Heart right ventricle (tissue), 16 donors: ENCODE measurements around the gene LUC7L2. TPM values are rescaled to one million over a fixed set of nuclear protein-coding genes. Genes with fewer than 3 reads are reported as not detected.

Experiments
- ATAC-seq, 8 donors: fragments of 200-7000 bp; cut with Tn5 transposase; one replicate each; pipeline ENCODE4 v1.9.1; 2020; ENCODE audit warnings: mild to moderate bottlenecking in 8 of 8, moderate library complexity in 8 of 8, moderate number of reproducible peaks in 1 of 8
- DNase-seq, 2 donors: peaks; one replicate each; pipeline ENCODE4 v3.0.0-alpha.2; 2020
- H3K27ac ChIP-seq, 10 donors: fragments of 200-600 bp; sonication (generic) in 2 of 10; one replicate each; pipeline versions ENCODE4 v1.5.0 to v1.8.0; 2020 to 2022; ENCODE audit warnings: mild to moderate bottlenecking in 3 of 10
- H3K27me3 ChIP-seq, 7 donors: fragments of 200-600 bp; one replicate each; pipeline ENCODE4 v1.8.0; 2021 to 2022; ENCODE audit warnings: mild to moderate bottlenecking in 2 of 7
- H3K36me3 ChIP-seq, 9 donors: fragments of 200-600 bp; sonication (generic) in 1 of 9; one replicate each; pipeline versions ENCODE4 v1.5.0 to v1.8.0; 2020 to 2022; ENCODE audit warnings: mild to moderate bottlenecking in 2 of 9
- H3K4me1 ChIP-seq, 9 donors: fragments of 200-600 bp; sonication (generic) in 1 of 9; one replicate each; pipeline versions ENCODE4 v1.5.0 to v1.8.0; 2020 to 2022; ENCODE audit warnings: mild to moderate bottlenecking in 4 of 9
- H3K4me3 ChIP-seq, 10 donors: fragments of 200-600 bp; sonication (generic) in 2 of 10; one replicate each; pipeline versions ENCODE4 v1.5.0 to v1.8.0; 2020 to 2022; ENCODE audit warnings: mild to moderate bottlenecking in 7 of 10, moderate library complexity in 2 of 10
- H3K9me3 ChIP-seq, 11 donors: fragments of 200-600 bp in 10 of 11; sonication (generic) in 2 of 11; one replicate each; pipeline versions ENCODE4 v1.5.0 to v1.8.0; 2013 to 2022; ENCODE audit warnings: mild to moderate bottlenecking in 2 of 11, control low read depth in 1 of 11, moderate library complexity in 1 of 11
- CTCF ChIP-seq, 9 donors: fragments of 200-600 bp; sonication (generic) in 2 of 9; IDR thresholded peaks; one replicate each; pipeline versions ENCODE4 v1.5.0 to v1.8.0; 2021 to 2022; ENCODE audit warnings: antibody characterized with exemption in 9 of 9, mild to moderate bottlenecking in 5 of 9, moderate library complexity in 1 of 9
- WGBS, 2 donors: extraction: QIAGEN DNeasy Blood & Tissue Kit; methylation state at CpG; one replicate each; pipeline ENCODE4 v1.1.7; 2013; ENCODE audit warnings: inconsistent platforms in 1 of 2; 5-methylcytosine and 5-hydroxymethylcytosine counted together
- intact Hi-C, 10 donors: fragments of 100-400 bp; cut with DNase I; formaldehyde crosslinking; loops; one replicate each; pipeline versions ENCODE4 v1.11.1 to v1.14.2; 2022
- polyA plus RNA-seq, 2 donors: library from polyadenylated mRNA; stranded (reverse); fragments of 200-250 nt; gene quantifications; one replicate each; pipeline ENCODE4 v1.2.3, GENCODE V29; 2013
- total RNA-seq, 10 donors: library from RNA; stranded (reverse); fragmentation: NEBNext Ultra II Directional in 3 of 10; extraction: Animal tissue kit (Norgen Biotek cat#: 25700) in 3 of 10; gene quantifications; one replicate each; pipeline versions ENCODE4 v1.2.1 to v1.2.4, GENCODE V29; 2021 to 2023
- donor health status: Arrhythmogenic right ventricular cardiomyopathy.
- donor health status: ischemic (EF 13 %, LVEDD 7.1; RV severe dilation, severe dysfunction).
- donor health status: healthy with polysubstance abuse.
- donor health status: DM: no; HTN: yes; CAD: no.
- donor health status: DM: no; HTN: no; CAD: no.
- donor health status: ischemic (EF 25% LVEDD 6.9; RV normal size, moderate dysfunction).
- donor health status: ischemic (EF 25% LVEDD 5.7; RV mildly dilated, moderate dysfunction).
- donor health status: healthy.
- donor health status: DM: yes; HTN: yes; CAD: no.
- donor health status: Ischemic cardiomyopathy.
- donor health status: ischemic (EF 35%, LVEDD 5.7; RV mildly dilated, moderate dysfunction).
- donor health status: nonischemic (EF 11% LVEDD 7.7; RV severe dilation, severe dysfunction).
- donor health status: DM: yes; HTN: yes; CAD: no.
- donor health status: PGD.
- donor health status: ischemic (EF 29% LVEDD 5.4; RV normal size, mild dysfunction).
- donor health status: nonischemic (EF 23%, LVEDD 6.1; RV moderate dilation, normal function).

LUC7L2 gene
- total and polyA plus RNA-seq, 12 donors: 26.6 to 52.7 (median 47.8) TPM

DNA sequence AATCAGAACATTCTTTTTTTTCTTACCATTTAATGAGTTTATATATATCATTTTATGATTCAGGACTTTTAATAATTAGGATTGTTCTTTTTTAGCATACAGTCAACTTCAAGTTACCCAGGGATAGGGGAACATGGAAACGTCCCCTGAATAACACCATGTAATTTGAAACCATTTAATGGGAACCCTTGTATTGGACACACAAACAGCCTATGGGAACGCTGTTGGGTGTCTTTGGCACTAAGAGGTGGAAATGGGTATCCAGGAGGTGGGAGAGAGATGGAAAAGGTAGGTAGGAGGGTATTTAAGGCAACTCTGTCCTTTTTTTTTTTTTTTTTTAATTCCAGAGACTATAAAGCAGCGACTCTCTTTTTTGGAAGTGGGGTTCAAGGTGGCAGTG, 2.6 kb downstream of the LUC7L2 start:
- WGBS, 2 donors: 45 to 46% methylated on average over 3 of the region's 3 CpGs
- DNase-seq: no peak
- intact Hi-C loops: no loop called here
- H3K27me3 ChIP-seq: no peaks in the 10 kb centered on the region
- no peak for TF ChIP-seq CTCF (IDR thresholded peaks at IDR 0.05)
- H3K36me3 ChIP-seq: peaks cover 0 to 42% (median 0%) of the 10 kb centered on the region in 9 donors
- H3K4me3 ChIP-seq: peak overlapping the region in 1 of 10 donors; percentile 8
- peak overlapping the region in 1 of 10 donors; percentile 21 for H3K27ac ChIP-seq
- no peaks in the 10 kb centered on the region for H3K9me3 ChIP-seq
- peaks cover 0 to 74% (median 55%) of the 10 kb centered on the region in 9 donors for H3K4me1 ChIP-seq
- no peak for ATAC-seq

GRCh38 chr7:139362981-139363380, 3.3 kb downstream of the LUC7L2 start:
- H3K4me3 ChIP-seq: no peak overlapping the region
- TF ChIP-seq CTCF (IDR thresholded peaks at IDR 0.05): no peak
- peaks cover 0 to 80% (median 59%) of the 10 kb centered on the region in 9 donors for H3K4me1 ChIP-seq
- H3K9me3 ChIP-seq: no peaks in the 10 kb centered on the region
- intact Hi-C loops: no loop called here
- peak overlapping the region in 1 of 10 donors; percentile 21 for H3K27ac ChIP-seq
- peaks cover 0 to 49% (median 0%) of the 10 kb centered on the region in 9 donors for H3K36me3 ChIP-seq
- WGBS, 2 donors: 86 to 87% methylated on average over 6 of the region's 6 CpGs
- DNase-seq (no peak), ATAC-seq (no peak)
- H3K27me3 ChIP-seq: no peaks in the 10 kb centered on the region

DNA sequence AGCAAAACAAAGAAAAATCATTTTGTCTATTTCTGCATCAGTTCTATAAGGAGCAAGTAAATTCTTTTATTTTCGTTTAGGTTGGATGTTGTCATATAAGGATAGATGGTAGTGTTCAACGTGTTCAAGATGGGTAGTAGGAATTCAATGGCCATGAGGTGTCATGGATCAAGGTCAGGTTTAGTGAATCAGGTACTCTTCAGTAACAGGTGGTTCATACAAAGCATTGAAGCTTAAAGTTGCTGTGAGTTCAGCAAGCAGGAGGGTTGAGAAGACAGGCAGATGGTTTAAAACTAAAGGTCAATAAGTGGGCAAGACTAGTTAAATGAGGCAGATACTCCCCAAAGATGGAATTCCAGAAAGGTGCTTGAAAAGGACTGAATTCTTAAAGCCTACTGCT, 5.6 kb downstream of the LUC7L2 start:
- ATAC-seq: no peak
- peaks cover 0 to 95% (median 76%) of the 10 kb centered on the region in 9 donors for H3K4me1 ChIP-seq

DNA sequence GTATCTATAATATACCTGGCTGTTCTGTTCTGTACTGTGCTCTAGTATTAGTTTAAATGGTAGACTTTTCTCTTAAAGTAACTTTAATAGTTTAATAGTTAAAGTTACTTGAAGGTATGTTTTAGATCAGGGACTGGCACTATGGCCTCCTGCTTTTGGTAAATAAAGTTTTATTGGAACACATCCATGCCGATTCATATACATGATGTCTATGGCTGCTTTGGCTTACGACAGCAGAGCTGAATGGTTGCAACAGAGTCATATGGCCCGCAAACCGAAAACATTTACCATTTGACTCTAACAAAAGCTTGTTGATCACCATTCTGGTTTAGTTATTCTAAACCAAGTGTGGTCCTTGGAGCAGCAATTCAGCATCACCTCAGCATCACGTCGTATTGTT, 6.7 kb downstream of the LUC7L2 start:
- H3K27me3 ChIP-seq: no peaks in the 10 kb centered on the region
- no peak for DNase-seq
- H3K4me3 ChIP-seq: no peak overlapping the region
- H3K36me3 ChIP-seq: peaks cover 0 to 56% (median 0%) of the 10 kb centered on the region in 9 donors
- peaks cover 0 to 99% (median 80%) of the 10 kb centered on the region in 9 donors for H3K4me1 ChIP-seq
- 94 to 97% methylated on average over 6 of the region's 6 CpGs for WGBS, 2 donors
- TF ChIP-seq CTCF (IDR thresholded peaks at IDR 0.05): no peak
- ATAC-seq: no peak
- H3K9me3 ChIP-seq: no peaks in the 10 kb centered on the region
- intact Hi-C loops: no loop called here
- H3K27ac ChIP-seq: no peak overlapping the region

More for the DNA sequence above, 5.6 kb downstream of the LUC7L2 start:
- intact Hi-C loops: no loop called here
- DNase-seq: no peak
- no peak for TF ChIP-seq CTCF (IDR thresholded peaks at IDR 0.05)
- 77 to 82% methylated on average over 2 of the region's 2 CpGs for WGBS, 2 donors
- Histone ChIP-seq H3K27ac (no peak overlapping the region), H3K27me3 (no peaks in the 10 kb centered on the region), H3K9me3 (no peaks in the 10 kb centered on the region), H3K36me3 (peaks cover 0 to 54% (median 0%) of the 10 kb centered on the region in 9 donors), H3K4me3 (no peak overlapping the region)
